SU-DHL-6 (cell line): Measurements from ENCODE around the gene MCAM.

ENCODE experiments used
- CTCF ChIP-seq: fragments of 200-600 bp; sonication (generic); IDR thresholded peaks from one replicate; pipeline ENCODE4 v1.5.1; 2017; ENCODE audit warnings: antibody characterized with exemption, mild to moderate bottlenecking, low read length, moderate library complexity; ENCODE audit not compliant: insufficient read depth, poor library complexity, severe bottlenecking
- EZH2phosphoT487 ChIP-seq: fragments of 200-600 bp; sonication (generic), shearing (Covaris generic); conservative IDR thresholded peaks from 2 replicates; pipeline ENCODE4 v1.6.1; 2018; ENCODE audit warnings: mild to moderate bottlenecking, antibody characterized with exemption, low read length, moderate library complexity, mixed read lengths

GRCh38 chr11:119336744-119337469 lies 20.0 kb upstream of the MCAM start:
- no peak for TF ChIP-seq CTCF
- no peak for TF ChIP-seq EZH2phosphoT487
